Endometrium (tissue), 2 donors: ENCODE measurements around the gene SNRPA1.

Experiments used
- FAIRE-seq: peaks from 2 replicates; lab custom pipeline; 2012; peaks lifted over from hg19 to GRCh38; lab: Jason Lieb, UNC
- donor health status: control.
- donor health status: control.

Gene SNRPA1

GRCh38 chr15:101242160-101242998 is 52.7 kb downstream of the SNRPA1 start:
- FAIRE-seq: no peak

- no peak for FAIRE-seq
These were observed 54.7 kb downstream of the SNRPA1 start for GRCh38 chr15:101240358-101240757.

GRCh38 chr15:101239724-101240136 is 55.3 kb downstream of the SNRPA1 start:
- FAIRE-seq: no peak

- FAIRE-seq: no peak
These were observed 57.8 kb downstream of the SNRPA1 start for GRCh38 chr15:101237251-101237650.

- FAIRE-seq: no peak
These were observed 61.3 kb downstream of the SNRPA1 start for GRCh38 chr15:101233651-101234280.

- no peak for FAIRE-seq
These were observed 62.4 kb downstream of the SNRPA1 start for GRCh38 chr15:101232677-101233076.
